Calu3 (cell line): ENCODE results near the gene TXNIP. TPM values are rescaled to one million over a fixed set of nuclear protein-coding genes. Genes with fewer than 3 reads are reported as not detected.

ENCODE experiments used
- BruUV-seq: library from RNA; stranded (reverse); fragments of 400-500 nt; replicated peaks from 2 replicates; lab custom pipeline; 2021; lab: Mats Ljungman, UMichigan
- CTCF ChIA-PET: fragments of 300-600 bp; sonication (Branson Sonifier 250); formaldehyde crosslinking; loops from one replicate; lab custom pipeline; 2022; ENCODE audit warnings: antibody characterized with exemption; lab: Charles Lee
- DNase-seq: peaks from one replicate; pipeline ENCODE4 v3.0.0; 2022
- H3K27ac Mint-ChIP-seq: one replicate; pipeline ENCODE4 v1.8.0; 2022; ENCODE audit warnings: mixed read lengths; ENCODE audit not compliant: unreplicated experiment
- H3K27me3 Mint-ChIP-seq: one replicate; pipeline ENCODE4 v1.8.0; 2022; ENCODE audit warnings: mixed read lengths; ENCODE audit not compliant: unreplicated experiment
- H3K36me3 Mint-ChIP-seq: one replicate; pipeline ENCODE4 v1.8.0; 2022; ENCODE audit warnings: mild to moderate bottlenecking, moderate library complexity, mixed read lengths; ENCODE audit not compliant: insufficient read depth, unreplicated experiment
- H3K4me1 Mint-ChIP-seq: one replicate; pipeline ENCODE4 v1.8.0; 2022; ENCODE audit warnings: mild to moderate bottlenecking, low read depth, mixed read lengths; ENCODE audit not compliant: unreplicated experiment
- H3K4me3 Mint-ChIP-seq: one replicate; pipeline ENCODE4 v1.8.0; 2022; ENCODE audit warnings: mild to moderate bottlenecking, low read depth, moderate library complexity, mixed read lengths; ENCODE audit not compliant: unreplicated experiment
- H3K9me3 Mint-ChIP-seq: one replicate; pipeline ENCODE4 v1.8.0; 2022; ENCODE audit warnings: low read depth, mixed read lengths; ENCODE audit not compliant: unreplicated experiment
- intact Hi-C: fragments of 100-400 bp; cut with micrococcal nuclease; formaldehyde crosslinking; loops from one replicate; pipeline ENCODE4 v1.10.0; 2022; ENCODE audit not compliant: unreplicated experiment
- total RNA-seq: library from RNA; stranded (reverse); gene quantifications from 2 replicates; pipeline ENCODE4 v1.2.3, GENCODE V29; 2022
- TF ChIP-seq, protein P1 (sequence below): fragments of 200-600 bp; IDR thresholded peaks from one replicate; pipeline ENCODE4 v1.8.0; 2022; ENCODE audit warnings: antibody characterized with exemption; ENCODE audit not compliant: unreplicated experiment

TXNIP gene
- total RNA-seq, 1 experiment from 2014 or later = 18.5 TPM

DNA sequence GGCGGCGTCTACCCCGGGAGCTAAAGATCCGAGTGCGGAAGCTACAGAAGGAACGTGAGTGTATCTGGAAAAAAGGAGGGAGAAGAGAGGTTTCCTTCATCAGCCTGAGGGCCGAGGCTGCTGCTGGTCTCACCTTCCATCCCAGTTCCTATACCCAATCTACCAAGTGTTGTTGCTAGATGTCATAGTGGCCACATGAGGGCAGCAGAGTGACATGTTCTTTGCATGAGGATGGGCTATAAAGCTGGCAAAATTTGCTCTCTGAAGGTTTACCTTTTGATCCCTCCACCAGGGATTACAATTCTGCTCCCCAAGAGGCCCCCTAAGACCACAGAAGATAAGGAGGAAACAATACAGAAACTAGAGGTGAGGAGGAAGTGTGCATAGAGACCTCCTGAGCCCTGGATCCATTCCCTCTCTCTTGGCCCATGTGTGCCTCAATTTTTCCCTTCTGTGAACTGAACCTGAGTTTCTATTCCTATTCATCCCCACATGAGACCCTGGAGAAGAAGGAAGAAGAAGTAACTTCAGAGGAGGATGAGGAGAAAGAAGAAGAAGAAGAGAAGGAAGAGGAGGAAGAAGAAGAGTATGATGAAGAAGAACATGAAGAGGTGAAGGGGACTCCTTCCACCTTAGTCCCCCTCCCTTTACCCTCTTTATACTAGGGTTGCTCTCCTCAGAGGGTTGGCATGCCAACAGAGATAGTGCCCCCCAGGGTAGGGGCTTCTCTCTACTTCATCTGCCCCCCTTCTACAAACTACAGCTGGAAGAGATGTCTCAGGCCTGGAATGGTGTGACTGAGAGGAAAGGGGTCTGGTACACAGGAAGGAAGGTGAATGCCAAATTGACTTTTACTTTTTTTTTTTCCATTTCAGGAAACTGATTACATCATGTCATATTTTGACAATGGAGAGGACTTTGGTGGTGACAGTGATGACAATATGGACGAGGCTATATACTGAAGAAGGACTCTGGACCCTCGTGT, 18.6 kb downstream of the TXNIP start:
- no peak overlapping the region for H3K4me3 Mint-ChIP-seq
- H3K36me3 Mint-ChIP-seq = peaks cover 9% of the 10 kb centered on the region
- H3K27me3 Mint-ChIP-seq = no peaks in the 10 kb centered on the region
- intact Hi-C loops = loop anchor here (1.0 kb wide), 1 partner anchor 30 kb away; no protein-coding TSS in a partner anchor
- peak; percentile 71 for DNase-seq
- CTCF ChIA-PET = interaction anchor here (0.8 to 4.6 kb wide), 11 partner anchors 13 to 238 kb away, joined by 3 to 32 read pairs (median 5); partner anchors contain the start of genes ANKRD34A, LIX1L, POLR3GL and RBM8A
- H3K9me3 Mint-ChIP-seq = no peaks in the 10 kb centered on the region
- no TSS peak for BruUV-seq
- TF ChIP-seq, protein P1, sequence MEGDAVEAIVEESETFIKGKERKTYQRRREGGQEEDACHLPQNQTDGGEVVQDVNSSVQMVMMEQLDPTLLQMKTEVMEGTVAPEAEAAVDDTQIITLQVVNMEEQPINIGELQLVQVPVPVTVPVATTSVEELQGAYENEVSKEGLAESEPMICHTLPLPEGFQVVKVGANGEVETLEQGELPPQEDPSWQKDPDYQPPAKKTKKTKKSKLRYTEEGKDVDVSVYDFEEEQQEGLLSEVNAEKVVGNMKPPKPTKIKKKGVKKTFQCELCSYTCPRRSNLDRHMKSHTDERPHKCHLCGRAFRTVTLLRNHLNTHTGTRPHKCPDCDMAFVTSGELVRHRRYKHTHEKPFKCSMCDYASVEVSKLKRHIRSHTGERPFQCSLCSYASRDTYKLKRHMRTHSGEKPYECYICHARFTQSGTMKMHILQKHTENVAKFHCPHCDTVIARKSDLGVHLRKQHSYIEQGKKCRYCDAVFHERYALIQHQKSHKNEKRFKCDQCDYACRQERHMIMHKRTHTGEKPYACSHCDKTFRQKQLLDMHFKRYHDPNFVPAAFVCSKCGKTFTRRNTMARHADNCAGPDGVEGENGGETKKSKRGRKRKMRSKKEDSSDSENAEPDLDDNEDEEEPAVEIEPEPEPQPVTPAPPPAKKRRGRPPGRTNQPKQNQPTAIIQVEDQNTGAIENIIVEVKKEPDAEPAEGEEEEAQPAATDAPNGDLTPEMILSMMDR = peak; percentile 79
- H3K4me1 Mint-ChIP-seq = peaks cover under 1% of the 10 kb centered on the region
- H3K27ac Mint-ChIP-seq = no peak overlapping the region

DNA sequence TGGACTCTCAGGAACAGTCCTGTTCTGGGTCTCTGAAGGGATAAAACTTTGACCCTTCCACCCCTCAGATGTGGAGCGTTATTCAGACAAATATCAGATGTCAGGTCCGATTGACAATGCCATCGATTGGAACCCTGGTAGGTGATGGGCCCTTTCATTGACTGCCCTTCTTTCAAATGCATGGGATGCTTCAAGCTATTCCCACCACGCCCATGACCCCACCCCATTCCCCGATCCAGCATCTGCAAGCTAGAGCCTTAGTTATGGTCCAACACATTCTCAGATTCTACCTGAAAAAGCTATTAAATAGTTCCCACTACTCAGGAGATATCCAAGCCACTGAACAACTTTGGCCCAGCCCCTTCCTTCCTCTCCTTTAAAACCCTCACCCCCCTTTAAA, 19.4 kb downstream of the TXNIP start:
- DNase-seq = no peak
- H3K4me1 Mint-ChIP-seq = no peaks in the 10 kb centered on the region
- H3K36me3 Mint-ChIP-seq = peaks cover 9% of the 10 kb centered on the region
- no peaks in the 10 kb centered on the region for H3K9me3 Mint-ChIP-seq
- no peak overlapping the region for H3K4me3 Mint-ChIP-seq
- no peak overlapping the region for H3K27ac Mint-ChIP-seq
- H3K27me3 Mint-ChIP-seq = no peaks in the 10 kb centered on the region
- BruUV-seq = no TSS peak
- CTCF ChIA-PET = interaction anchor here (0.8 to 4.6 kb wide), 8 partner anchors 12 to 237 kb away, joined by 3 to 32 read pairs (median 5); partner anchors contain the start of genes ANKRD34A, POLR3GL and RBM8A
- TF ChIP-seq, protein P1 = no peak
- intact Hi-C loops = no loop called here

GRCh38 chr1:145975216-145975615, 21.2 kb downstream of the TXNIP start:
- no peak overlapping the region for H3K4me3 Mint-ChIP-seq
- no peaks in the 10 kb centered on the region for H3K9me3 Mint-ChIP-seq
- H3K27me3 Mint-ChIP-seq = no peaks in the 10 kb centered on the region
- CTCF ChIA-PET = no interaction called here
- H3K4me1 Mint-ChIP-seq = no peaks in the 10 kb centered on the region
- peaks cover 9% of the 10 kb centered on the region for H3K36me3 Mint-ChIP-seq
- DNase-seq = no peak
- no peak overlapping the region for H3K27ac Mint-ChIP-seq
- intact Hi-C loops = no loop called here
- no TSS peak for BruUV-seq
- TF ChIP-seq, protein P1 = no peak

DNA sequence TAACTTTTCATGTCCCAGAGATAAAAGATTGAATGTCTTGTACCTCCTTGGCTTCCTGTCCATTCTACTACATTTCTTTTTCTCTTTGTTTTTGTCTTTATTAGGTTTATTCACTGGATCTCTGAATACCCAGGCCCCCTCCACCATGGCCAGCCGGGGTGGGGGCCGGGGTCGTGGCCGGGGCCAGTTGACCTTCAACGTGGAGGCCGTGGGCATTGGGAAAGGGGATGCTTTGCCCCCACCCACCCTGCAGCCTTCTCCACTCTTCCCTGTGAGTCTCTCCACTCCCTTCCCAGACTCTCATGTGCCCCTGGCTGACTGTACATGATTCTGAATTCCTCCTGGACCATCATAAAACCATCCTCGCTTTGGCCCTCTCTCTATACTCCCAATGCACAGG, 21.7 kb downstream of the TXNIP start:
- Mint-ChIP-seq H3K9me3 (no peaks in the 10 kb centered on the region), H3K27me3 (no peaks in the 10 kb centered on the region), H3K36me3 (peaks cover 9% of the 10 kb centered on the region), H3K4me1 (no peaks in the 10 kb centered on the region), H3K4me3 (no peak overlapping the region), H3K27ac (no peak overlapping the region)
- TF ChIP-seq, protein P1 = no peak
- no TSS peak for BruUV-seq
- CTCF ChIA-PET = no interaction called here
- intact Hi-C loops = no loop called here
- no peak for DNase-seq
